HG02571 (cell line): Measurements from ENCODE around the gene NUDT3.
"Not testable (repeated sequence)": the region's sequence is repeated elsewhere in the genome, so short reads cannot be mapped to it uniquely, and the experiment has no call there.

Experiments
- ATAC-seq: cut with Tn5 transposase; IDR thresholded peaks from one replicate; pipeline ENCODE4 v1.9.1; 2021; ENCODE audit warnings: mild to moderate bottlenecking, moderate library complexity; ENCODE audit not compliant: unreplicated experiment

NUDT3 gene

DNA sequence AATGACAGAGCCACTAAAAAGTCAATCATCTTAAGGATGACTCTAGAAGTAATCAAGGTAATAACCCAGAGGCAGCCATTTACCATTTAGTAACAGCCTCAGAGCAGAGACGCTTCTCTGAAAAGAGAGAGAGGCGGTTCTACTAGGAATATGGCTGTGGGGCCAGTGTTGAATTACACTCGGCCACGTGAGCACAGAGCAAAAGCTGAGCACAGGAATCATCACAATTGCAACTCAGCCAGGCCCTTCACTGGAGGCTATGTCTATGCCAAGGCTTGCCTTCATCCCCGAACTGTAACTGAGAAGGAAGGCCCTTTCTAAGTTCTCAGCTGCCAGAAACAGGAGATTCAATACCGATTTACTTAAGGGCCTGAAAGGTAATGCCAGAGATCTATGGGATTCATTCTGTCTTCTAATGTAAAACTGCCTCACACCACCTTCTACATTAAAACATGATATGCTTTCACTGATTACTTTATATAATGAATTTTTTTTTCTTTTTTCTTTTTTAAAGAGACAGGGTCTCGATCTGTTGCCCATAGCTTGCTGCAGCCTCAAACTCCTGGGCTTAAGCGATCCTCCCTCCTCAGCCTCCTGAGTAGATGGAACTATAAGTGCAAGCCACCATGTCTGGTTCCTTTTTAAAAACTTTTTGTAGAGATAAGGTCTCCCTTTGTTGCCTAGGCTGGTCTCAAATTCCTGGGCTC is 67.6 kb downstream of the NUDT3 start:
- ATAC-seq = no peak

DNA sequence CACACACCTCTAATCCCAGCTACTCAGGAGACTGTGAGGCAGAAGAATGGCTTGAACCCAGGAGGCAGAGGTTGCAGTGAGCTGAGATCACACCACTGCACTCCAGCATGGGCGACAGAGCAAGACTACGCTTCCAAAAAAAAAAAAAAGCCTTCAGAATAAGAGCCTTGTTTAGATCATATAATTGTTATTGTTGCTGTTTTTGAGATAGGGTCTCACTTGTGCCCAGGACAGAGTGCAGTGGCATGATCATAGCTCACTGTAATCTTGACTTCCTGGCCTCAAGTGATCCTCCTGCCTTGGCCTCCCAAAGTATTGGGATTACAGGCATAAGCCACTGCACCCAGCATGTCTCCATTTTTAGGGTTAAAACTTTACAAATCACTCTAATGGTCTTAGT is 68.2 kb downstream of the NUDT3 start:
- not testable (repeated sequence) for ATAC-seq

- no peak for ATAC-seq
Observed at GRCh38 chr6:34323300-34323699, 69.2 kb downstream of the NUDT3 start.

DNA sequence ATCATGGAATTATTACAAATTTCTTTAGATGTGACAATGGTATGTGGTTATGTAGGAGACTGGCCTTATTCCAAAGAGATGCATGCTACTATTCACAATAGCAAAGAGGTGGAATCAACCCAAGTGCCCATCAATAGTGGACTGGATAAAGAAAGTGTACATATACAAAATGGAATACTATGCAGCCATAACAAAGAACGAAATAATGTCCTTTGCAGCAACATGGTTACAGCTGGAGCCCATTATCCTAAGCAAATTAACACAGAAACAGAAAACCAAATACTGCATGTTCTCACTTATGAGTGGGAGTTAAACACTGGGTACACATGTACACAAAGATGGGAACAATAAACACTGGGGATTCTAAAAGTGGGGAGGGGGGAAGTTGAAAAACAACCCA is 69.7 kb downstream of the NUDT3 start:
- ATAC-seq = no peak

DNA sequence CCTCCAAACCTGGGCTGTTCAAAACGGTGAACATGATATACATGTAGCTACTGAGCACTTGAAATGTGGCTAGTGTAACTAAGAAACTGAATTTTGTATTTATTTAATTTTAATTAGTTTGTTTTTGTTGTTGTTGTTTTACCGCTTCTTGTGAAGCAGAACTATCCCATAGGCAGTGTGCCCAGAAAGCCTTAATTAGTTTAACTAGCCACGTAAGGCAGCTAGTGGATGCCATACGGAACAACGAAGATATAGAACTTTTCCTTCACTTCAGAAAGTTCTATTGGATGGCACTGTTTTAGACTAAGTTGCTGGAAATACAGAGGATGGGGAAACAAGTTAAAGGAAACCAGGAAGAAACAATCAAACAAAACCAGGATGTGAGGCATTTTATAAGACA is 70.6 kb downstream of the NUDT3 start:
- no peak for ATAC-seq

DNA sequence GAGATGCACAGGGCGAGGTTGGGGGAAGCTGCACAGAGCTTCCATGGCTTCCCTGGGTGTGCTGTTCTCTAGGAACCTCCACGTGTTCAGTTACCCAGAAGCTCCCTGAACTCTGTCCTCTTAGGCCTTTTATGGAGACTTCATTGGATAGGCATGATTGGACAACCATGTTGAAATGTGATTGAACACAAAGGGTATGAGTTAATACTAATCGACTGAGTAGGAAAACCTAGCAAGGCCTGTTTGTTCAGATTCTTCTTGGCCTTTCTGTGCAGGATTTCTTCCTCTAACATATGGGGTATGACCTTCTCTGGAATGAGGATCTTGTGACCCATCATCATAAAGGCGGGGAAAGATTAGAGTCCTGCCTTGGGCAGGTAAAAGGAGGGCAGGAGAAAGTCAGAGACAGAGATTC is 73.0 kb downstream of the NUDT3 start:
- ATAC-seq = no peak

- ATAC-seq = no peak
Observed at GRCh38 chr6:34318499-34319470, 73.7 kb downstream of the NUDT3 start.

GRCh38 chr6:34317882-34318498 is 74.5 kb downstream of the NUDT3 start:
- ATAC-seq = no peak

- no peak for ATAC-seq
Observed at GRCh38 chr6:34317172-34317477, 75.3 kb downstream of the NUDT3 start.

DNA sequence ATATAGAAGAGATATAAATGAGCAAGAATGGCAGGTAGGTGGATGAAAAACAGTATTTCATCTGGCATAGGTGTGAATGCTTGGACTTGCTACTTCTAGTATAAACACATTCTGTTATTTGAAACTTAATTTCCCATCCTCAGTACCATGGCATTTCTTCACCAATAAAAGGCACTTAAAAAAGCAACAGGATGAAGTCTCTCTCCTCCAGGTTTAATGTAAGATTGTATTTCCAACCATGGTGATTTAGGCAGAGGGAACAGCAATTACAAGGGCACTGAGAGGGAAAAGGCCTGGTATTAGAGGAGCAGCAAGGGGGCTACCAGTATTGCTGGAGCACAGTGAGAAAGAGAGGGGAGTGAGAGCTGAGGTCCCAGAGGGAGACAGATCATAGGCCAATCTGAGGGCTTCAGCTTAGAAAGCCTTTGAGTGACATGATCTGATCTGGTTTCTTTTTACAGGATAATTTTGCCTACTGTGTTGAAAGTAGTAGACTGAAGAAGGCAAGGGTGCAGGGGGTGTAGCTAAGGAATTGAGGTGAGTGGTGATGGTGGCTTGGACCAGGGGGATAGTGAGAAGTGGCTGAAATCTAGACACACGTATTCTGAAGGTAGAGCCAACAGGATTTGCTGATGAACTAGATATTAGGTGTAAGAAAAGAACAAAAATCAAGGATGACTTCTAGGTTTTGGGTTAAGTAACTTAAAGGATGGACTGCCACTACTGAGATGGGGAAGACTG is 75.9 kb downstream of the NUDT3 start:
- no peak for ATAC-seq

DNA sequence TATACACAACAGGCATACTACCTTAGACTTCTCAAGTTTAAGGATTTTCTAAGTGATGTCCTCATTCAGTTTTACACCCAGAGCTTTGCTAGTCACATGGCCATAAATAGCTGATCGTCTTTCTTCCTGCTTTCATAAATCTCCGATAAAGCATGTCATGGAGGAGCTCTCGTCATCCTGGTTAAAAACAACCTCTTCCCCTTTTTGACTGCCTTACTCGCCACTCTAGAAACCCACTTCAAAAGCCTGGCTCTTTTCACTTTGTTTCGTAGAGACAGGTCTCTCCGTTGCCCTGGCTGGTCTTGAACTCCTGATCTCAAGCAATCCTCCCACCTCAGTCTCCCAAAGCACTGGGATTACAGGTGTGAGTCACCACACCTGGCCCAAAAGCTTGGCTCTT is 76.7 kb downstream of the NUDT3 start:
- no peak for ATAC-seq

DNA sequence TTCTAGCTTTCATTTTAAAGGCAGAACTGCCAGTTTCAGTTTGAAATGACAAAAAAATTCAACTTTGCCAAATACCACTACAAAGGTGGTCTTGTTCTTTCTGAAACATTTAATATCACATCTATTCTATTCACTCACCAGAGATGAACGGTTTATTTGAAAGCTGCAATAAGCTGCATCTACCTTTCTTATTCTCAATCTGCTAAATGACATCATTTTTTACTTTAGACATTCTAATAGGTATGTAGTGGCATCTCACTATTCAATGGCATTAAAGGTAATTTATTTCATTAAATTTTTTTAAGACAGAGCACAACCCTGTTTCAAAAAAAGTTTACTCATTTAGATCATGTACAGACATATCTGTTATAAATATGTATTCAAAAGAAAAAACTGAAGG is 77.2 kb downstream of the NUDT3 start:
- no peak for ATAC-seq

DNA sequence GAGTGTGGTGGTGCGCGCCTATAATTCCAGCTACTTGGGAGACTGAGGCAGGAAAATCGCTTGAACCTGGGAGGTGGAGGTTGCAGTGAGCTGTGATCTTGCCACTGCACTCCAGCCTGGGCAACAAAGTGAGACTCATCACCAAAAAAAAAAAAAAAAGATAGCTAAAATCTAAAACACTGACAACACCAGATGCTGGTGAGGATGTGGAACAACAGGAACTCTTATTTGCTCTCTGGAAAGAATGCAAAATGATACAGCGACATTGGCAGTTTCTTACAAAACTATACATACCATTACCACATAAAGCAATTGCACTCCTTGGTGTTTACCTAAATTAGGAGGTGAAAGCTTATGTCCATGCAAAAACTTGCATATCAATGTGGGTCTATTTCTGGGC is 80.2 kb downstream of the NUDT3 start:
- ATAC-seq = no peak

- no peak for ATAC-seq
Observed at GRCh38 chr6:34310817-34311216, 81.7 kb downstream of the NUDT3 start.

DNA sequence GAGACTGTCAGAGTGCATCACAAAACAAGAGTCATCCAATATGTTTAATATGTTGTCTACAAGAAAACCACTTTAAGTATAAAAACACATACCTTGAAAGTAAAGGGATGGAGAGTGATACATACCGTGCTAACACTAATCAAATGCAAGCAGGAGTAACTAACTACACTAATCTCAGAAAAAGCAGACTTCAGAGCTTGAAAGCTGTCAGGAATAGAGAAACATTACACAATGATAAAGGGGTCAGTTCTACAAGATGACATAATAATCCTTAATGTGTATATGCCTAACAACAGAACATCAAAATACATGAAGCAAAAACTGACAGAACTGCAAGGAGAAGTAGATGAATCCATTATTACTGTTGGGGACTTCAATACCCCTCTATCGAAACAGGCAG is 84.0 kb downstream of the NUDT3 start:
- ATAC-seq = no peak

GRCh38 chr6:34305982-34306708 is 86.3 kb downstream of the NUDT3 start:
- ATAC-seq = no peak

DNA sequence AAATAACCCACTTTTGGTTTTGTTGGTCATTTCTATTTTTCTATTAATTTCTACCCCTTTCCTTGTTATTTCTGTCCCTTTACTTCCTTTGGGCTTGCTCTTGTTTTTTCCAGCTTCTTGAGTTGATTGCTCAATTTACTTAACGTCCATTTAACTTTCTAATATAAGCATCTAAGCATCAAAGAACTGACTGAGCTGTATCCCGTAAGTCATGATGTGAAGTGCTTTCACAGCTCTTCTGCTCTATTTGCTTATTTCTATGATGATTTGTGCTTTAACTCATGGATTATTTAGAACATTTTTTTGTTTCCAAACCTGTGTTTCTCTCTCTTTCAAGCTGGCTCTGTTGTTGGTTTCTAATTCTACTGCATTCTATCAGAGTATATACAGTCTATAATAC is 87.0 kb downstream of the NUDT3 start:
- ATAC-seq = no peak

- ATAC-seq = no peak
Observed at GRCh38 chr6:34304164-34304563, 88.3 kb downstream of the NUDT3 start.

DNA sequence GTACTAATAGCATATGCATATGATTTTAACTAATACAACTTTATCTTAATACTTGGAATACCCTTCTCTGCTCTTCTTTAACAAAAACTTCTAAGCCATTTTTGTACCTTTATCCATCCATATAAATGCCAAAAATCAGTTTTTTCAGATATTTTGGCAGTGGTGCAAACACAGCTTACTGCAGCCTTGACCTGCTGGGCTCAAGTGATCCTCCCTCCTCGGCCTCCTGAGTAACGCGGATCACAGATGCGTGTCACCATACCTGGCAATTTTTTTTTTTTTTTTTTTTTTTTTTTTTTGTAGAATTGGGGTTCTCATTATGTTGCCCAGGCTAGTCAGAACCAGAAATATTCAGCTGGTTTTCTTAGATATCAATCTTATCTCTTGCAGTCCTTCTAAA is 89.5 kb downstream of the NUDT3 start:
- ATAC-seq = no peak

- ATAC-seq = no peak
Observed at GRCh38 chr6:34301408-34301807, 91.1 kb downstream of the NUDT3 start.

DNA sequence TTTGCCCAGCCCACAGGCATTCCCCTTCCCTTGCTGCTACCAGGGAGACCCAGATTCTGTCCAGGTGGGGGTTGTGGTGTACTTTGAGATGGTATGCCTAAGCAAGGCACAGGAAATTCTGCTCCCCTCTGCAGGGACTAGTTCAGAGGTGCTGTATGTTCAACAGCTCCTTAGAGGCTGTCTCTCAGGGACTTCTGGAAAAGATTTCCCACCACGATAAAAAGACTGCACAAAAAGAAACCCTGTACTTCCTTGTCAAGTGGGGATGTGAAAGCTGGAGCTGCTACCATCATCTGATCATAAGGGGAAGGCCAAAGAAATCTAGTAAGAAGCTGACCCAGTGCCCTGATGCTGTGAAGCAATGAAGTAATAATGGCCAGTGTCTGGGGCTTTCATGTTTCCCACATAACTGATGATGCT is 92.1 kb downstream of the NUDT3 start:
- ATAC-seq = no peak
